D721Med (cell line): ENCODE results near the gene IFT74.

Source experiments
- DNase-seq: peaks from one replicate; pipeline ENCODE4 v3.0.0; 2011; ENCODE audit warnings: low spot score; ENCODE audit not compliant: insufficient read length
- FAIRE-seq: peaks from 2 replicates; lab custom pipeline; 2011; peaks lifted over from hg19 to GRCh38; lab: Jason Lieb, UNC
- TF ChIP-seq, protein P1 (sequence below): IDR thresholded peaks from 2 replicates; pipeline ENCODE4 v1.5.1; 2012; ENCODE audit warnings: mild to moderate bottlenecking, control low read depth; ENCODE audit not compliant: insufficient read depth; ENCODE audit errors: missing control alignments

The IFT74 gene

DNA sequence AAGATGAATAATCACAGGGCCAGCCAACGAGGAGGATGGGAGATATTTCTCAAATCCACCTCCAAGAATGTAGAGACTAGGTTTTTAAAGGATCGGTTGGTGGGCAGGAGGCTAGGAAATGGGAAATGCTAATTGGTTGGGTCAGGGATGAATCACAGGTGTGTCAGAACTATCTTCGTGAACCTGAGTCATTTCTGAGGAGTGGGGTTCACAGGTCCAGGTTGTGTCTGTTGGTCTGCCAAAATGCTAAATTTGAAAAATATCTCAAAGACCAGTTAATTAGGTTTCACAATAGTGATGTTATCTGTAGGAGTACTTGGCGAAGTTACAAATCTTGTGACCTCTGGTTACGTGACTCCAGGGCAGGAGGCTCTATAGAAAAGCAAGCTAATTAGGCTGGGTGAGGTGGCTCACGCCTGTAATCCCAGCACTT lies 6.6 kb upstream of the IFT74 start:
- TF ChIP-seq, protein P1, sequence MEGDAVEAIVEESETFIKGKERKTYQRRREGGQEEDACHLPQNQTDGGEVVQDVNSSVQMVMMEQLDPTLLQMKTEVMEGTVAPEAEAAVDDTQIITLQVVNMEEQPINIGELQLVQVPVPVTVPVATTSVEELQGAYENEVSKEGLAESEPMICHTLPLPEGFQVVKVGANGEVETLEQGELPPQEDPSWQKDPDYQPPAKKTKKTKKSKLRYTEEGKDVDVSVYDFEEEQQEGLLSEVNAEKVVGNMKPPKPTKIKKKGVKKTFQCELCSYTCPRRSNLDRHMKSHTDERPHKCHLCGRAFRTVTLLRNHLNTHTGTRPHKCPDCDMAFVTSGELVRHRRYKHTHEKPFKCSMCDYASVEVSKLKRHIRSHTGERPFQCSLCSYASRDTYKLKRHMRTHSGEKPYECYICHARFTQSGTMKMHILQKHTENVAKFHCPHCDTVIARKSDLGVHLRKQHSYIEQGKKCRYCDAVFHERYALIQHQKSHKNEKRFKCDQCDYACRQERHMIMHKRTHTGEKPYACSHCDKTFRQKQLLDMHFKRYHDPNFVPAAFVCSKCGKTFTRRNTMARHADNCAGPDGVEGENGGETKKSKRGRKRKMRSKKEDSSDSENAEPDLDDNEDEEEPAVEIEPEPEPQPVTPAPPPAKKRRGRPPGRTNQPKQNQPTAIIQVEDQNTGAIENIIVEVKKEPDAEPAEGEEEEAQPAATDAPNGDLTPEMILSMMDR, result no peak
- FAIRE-seq, result no peak
- no peak for DNase-seq

DNA sequence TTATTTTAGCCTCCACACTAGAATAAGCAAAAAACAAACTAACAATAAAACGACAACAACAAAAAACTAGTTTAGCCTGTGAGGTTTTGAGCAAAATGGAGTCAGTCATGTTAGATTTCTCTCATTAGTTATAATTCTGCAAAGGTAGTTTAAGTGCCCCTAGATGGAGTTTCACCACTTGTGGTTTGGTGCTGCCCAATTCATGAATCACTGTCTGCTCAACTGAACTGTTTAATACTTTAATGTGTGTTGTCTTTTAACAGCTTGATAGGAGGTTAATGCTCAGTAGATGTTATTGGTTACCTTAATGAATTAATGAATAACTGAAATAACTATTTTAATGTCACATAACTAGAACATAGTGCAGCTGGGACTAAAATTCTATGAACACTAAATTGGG lies 5.7 kb upstream of the IFT74 start:
- DNase-seq (no peak), FAIRE-seq (no peak)
- TF ChIP-seq, protein P1, result no peak

GRCh38 chr9:26951794-26952193 lies 4.4 kb upstream of the IFT74 start:
- DNase-seq (no peak), FAIRE-seq (no peak)
- TF ChIP-seq, protein P1, result no peak

- TF ChIP-seq, protein P1, result no peak
- FAIRE-seq (no peak), DNase-seq (no peak)
These were observed 2.1 kb upstream of the IFT74 start for GRCh38 chr9:26954050-26954508.

GRCh38 chr9:26955222-26955903 lies 849 bp upstream of the IFT74 start:
- FAIRE-seq, result no peak
- TF ChIP-seq, protein P1, result no peak
- no peak for DNase-seq

DNA sequence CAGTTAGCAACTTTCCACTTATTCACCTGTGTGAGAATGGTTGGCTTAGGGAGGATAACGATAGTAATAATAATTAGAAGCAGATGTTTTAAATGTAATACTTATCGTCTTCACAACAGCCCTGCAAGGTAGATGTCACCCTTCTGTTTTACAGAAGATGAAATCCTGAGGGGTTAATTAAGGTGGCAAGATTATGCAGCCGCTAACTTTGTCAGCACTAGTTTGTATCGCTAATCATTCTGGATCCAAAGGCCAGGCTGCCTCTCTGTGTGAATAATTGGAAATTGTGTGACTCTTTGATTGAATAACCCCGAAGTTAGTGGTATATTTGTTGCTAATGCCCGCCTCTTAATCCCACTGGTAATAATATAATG lies 635 bp downstream of the IFT74 start:
- TF ChIP-seq, protein P1, result no peak
- peak; percentile 44 for FAIRE-seq
- no peak for DNase-seq

- TF ChIP-seq, protein P1, result no peak
- no peak for DNase-seq
- no peak for FAIRE-seq
These were observed 15.5 kb downstream of the IFT74 start for GRCh38 chr9:26971721-26972120.
